HG03066 (cell line): ENCODE data around the gene CTSG.
"Not testable (repeated sequence)": the region's sequence is repeated elsewhere in the genome, so short reads cannot be mapped to it uniquely, and the experiment has no call there.

Experiments
- ATAC-seq: cut with Tn5 transposase; IDR thresholded peaks from one replicate; pipeline ENCODE4 v1.9.1; 2021; ENCODE audit warnings: low read depth; ENCODE audit not compliant: unreplicated experiment

CTSG gene

DNA sequence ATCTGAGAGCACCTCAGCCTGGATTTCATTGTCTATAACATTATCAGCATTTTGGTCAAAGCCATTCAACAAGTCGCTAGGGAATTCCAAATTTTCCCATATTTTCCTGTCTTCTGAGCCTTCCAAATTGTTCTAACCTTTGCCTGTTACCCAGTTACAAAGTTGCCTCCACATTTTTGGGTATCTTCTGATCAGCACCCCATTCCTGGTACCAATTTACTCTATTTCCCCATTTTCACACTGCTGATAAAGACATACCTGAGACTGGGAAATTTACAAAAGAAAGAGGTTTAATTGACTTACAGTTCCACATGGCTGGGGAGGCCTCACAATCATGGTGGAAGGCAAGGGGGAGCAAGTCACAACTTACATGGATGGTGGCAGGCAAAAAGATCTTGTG is 27.0 kb downstream of the CTSG start:
- not testable (repeated sequence) for ATAC-seq

DNA sequence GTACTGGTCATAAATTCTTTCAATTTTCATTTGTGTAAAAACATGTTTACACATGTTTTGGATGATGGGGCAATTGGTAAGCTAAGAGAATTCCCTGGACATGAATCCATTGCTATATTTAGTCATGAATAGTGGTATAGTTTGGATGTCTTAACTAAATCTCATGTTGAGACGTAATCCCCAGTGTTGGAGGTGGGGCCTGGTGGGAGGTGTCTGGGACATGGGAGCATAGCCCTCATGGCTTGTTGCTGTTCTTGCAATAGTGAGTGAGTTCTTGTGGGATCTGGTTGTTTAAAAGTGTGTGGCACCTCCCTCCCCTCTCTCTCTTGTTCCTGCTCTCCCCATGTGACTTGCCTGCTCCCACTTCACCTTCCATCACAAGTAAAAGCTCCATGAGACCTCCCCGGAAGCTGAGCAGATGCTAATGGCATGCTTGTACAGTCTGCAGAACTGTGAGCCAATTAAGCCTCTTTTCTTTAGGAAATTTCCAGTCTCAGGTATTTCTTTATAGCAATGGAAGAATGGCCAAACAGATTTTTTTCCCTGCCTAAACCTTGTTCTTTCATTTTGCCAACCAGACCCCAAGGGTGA is 33.6 kb downstream of the CTSG start:
- ATAC-seq, result no peak

DNA sequence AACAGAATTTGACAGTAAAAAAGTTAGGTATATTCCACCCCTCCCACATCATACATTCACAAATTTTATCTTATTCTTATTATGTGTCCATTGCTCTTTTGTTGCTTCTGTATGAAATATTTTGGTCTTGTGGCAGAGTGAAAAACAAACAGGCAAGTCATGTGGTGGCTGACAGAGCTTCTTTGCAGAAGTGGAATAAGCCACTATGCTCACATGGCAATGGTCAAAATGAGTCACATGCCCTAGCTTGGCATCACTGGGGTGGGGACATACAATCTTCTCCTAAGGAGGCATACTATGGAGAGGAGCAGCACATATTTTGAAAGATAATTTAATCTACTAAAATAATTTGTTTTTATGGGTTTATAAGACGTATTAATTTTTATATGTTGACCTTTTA is 40.3 kb downstream of the CTSG start:
- ATAC-seq, result no peak

DNA sequence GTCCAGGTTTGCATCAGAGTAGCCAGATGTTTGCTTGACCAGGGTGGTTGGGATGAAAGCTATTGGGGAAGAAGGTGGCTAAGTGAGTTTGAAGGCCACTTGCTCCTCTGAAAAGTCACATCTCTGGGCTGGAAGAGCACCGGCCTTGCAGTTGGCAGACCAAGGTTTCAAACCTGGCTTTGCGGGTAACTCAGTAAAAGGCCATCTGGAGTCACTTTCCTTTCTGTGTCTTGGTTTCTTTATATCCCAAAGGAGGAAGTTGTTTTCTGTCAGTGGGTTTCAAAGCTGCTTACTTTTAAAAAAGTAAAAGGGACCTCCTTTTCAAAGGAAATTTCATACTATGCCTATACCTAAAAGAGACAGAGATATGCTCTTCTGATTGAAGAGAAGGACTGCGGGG is 41.8 kb downstream of the CTSG start:
- no peak for ATAC-seq

DNA sequence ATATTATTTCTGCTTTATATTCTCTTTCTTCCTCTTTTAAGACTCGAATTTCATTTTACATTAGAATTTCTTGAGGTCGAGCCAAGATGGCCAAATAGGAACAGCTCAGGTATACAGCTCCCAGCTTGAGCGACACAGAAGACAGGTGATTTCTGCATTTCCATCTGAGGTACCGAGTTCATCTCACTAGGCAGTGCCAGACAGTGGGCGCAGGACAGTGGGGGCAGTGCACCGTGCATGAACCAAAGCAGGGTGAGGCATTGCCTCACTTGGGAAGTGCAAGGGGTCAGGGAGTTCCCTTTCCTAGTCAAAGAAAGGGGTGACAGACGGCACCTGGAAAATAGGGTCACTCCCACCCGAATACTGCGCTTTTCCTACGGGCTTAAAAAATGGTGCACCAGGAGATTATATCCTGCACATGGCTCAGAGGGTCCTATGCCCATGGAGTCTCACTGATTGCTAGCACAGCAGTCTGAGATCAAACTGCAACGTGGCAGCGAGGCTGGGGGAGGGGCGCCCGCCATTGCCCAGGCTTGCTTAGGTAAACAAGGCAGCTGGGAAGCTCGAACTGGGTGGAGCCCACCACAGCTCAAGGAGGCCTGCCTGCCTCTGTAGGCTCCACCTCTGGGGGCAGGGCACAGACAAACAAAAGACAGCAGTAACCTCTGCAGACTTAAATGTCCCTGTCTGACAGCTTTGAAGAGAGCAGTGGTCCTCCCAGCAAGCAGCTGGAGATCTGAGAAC is 50.0 kb downstream of the CTSG start:
- ATAC-seq, result not testable (repeated sequence)
